Inflammatory macrophage (primary cell): ENCODE measurements around the gene FGFBP2.

Experiments
- DNase-seq, 2 donors: peaks; one replicate each; pipeline ENCODE4 v3.0.0-alpha.2; 2020 to 2022

FGFBP2 gene

GRCh38 chr4:15965325-15965724 lies 2.4 kb upstream of the FGFBP2 start:
- DNase-seq = peak; percentile 37 to 55

DNA sequence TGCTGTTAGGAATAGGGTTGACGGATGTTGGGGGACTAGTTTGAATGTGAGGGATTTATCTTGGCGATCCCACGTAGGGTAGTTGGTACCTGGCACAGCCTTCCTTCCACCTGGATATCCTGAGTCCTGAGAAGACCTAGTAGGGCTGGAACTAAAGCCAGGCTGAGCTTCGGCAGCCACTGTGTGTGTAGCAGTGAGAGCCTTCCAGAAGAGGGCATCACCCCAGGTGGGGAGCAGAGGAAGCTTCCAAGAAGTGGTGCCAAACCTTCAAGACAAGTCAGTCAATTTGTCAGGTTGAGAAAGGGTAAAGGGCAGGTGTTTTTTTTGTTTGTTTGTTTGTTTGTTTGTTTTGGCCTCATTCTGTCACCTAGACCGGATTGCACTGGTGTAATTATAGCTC lies 1.2 kb upstream of the FGFBP2 start:
- DNase-seq = no peak

- DNase-seq = peak; percentile 56 to 84
Observed at GRCh38 chr4:15963576-15963975, 601 bp upstream of the FGFBP2 start.

- peak; percentile 11 to 24 for DNase-seq
Observed at GRCh38 chr4:15961781-15962510, 1.0 kb downstream of the FGFBP2 start.

DNA sequence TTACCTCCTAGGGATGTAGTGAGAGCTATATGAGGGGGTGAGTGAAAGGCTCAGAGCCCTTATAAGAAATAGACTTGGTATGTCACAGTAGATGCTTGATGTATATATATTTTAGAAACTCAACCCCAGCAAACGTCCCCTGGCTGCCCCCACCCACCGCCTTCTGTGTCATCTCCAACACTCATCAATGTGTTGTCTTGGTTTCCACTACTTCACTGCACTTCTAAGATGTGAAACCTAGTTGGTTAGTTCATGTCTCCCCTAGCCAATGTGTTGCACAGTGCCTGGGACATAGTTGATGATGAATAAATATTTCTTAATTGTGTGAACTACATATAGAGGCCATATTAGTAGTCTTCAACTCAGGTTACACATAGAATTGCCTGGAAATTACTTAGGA lies 4.4 kb downstream of the FGFBP2 start:
- no peak for DNase-seq

GRCh38 chr4:15956179-15956850 lies 6.7 kb downstream of the FGFBP2 start:
- DNase-seq = peak; percentile 87 to 88

DNA sequence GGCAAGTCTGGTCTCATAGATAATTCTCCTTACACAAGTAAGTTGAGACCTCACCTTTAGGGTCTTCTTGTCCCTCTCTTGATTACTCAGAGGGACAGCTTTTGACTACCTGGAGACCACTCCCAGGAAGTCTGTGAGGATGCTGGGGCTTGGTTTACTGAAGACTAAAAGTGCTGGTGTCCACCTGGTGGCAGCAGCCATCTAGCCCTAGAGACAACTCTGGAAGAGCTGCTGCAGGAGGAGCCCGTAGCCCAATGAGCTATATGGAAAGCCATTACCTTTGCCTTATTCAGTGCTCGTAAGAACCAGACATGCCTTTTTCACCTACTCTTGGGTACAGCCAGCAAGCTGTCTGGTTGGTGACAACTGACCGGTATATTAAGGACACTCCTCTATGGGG lies 7.3 kb downstream of the FGFBP2 start:
- no peak for DNase-seq

- no peak for DNase-seq
Observed at GRCh38 chr4:15953625-15954024, 9.3 kb downstream of the FGFBP2 start.

- DNase-seq = no peak
Observed at GRCh38 chr4:15951781-15952180, 11.2 kb downstream of the FGFBP2 start.

GRCh38 chr4:15948826-15949225 lies 14.1 kb downstream of the FGFBP2 start:
- no peak for DNase-seq

DNA sequence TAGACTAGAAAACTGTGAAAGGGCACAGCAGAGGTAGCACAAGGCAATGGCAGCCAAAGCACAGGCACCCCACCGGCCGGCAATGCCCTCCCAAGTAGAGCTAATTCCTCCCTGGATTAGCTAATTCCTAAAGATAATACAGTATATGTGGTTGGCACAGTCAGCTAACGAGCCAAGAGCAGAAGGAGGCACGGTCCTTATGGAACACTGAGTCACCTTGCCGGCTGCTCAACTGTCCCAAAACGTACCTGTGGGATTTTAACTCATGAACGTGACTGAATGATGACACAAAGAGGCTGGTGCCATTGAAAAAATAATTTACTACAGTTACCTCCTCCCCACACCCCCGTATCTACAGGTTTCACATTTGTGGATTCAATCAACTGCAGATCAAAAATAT lies 15.3 kb downstream of the FGFBP2 start:
- no peak for DNase-seq

GRCh38 chr4:15945516-15945915 lies 17.5 kb downstream of the FGFBP2 start:
- peak; percentile 67 to 82 for DNase-seq

GRCh38 chr4:15944895-15945294 lies 18.1 kb downstream of the FGFBP2 start:
- DNase-seq = no peak

DNA sequence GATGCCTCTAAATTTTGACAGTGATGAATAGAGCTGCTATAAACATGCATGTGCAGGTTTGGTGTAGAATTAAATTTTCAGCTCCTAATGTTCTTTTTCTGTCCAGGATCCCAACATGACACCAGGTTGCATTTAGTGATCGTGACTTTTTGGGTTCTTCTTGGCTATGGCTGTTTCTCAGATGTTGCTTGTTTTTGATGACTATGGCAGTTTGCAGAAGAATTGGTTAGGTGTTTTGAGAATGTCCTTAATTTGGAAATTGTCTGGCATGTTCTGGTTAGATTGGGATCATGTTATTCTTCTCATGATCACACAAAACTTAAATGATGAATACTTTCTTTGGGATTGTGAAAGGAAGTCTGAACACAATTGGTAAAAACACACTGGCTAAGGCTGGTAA lies 20.7 kb downstream of the FGFBP2 start:
- DNase-seq = no peak

GRCh38 chr4:15938640-15939039 lies 24.3 kb downstream of the FGFBP2 start, which contains the start of gene FGFBP1:
Gene FGFBP1 (minus strand): TSS chr4:15938740. CDS start chr4:15936632, 2,108 bp downstream.
- DNase-seq = no peak

- no peak for DNase-seq
Observed at GRCh38 chr4:15938182-15938581, 24.8 kb downstream of the FGFBP2 start.

DNA sequence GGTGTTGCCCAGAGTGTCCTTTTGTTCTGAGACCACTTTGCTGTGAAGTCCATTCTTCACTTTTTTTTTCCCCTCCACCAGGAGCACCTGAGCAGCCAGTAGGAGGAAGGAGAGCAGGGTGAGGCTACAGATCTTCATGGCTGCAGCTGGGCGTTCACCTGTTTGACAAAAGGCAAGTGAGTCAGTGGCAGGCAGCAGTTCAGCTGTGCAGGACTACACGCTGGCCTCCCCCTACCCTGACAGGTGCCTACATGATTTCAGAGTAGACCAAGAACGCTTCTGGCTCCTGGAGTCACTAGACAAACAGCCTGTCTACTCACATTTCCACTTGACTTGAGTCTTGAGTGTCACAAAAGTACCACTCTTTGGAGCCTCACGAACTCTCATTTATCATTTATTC lies 26.5 kb downstream of the FGFBP2 start:
- no peak for DNase-seq

- no peak for DNase-seq
Observed at GRCh38 chr4:15935504-15936402, 27.2 kb downstream of the FGFBP2 start.

- DNase-seq = no peak
Observed at GRCh38 chr4:15934259-15934658, 28.7 kb downstream of the FGFBP2 start.

GRCh38 chr4:15931451-15932210 lies 31.3 kb downstream of the FGFBP2 start:
- peak in 1 of 2 donors; percentile 12 for DNase-seq

GRCh38 chr4:15930314-15930713 lies 32.7 kb downstream of the FGFBP2 start:
- DNase-seq = no peak

- no peak for DNase-seq
Observed at GRCh38 chr4:15929540-15929939, 33.4 kb downstream of the FGFBP2 start.
